NCI-H774 (cell line): Measurements from ENCODE around the gene SRP68.

ENCODE experiments used
- DNase-seq: peaks from one replicate; lab custom pipeline; 2025; lab: John Stamatoyannopoulos, UW

SRP68 gene

DNA sequence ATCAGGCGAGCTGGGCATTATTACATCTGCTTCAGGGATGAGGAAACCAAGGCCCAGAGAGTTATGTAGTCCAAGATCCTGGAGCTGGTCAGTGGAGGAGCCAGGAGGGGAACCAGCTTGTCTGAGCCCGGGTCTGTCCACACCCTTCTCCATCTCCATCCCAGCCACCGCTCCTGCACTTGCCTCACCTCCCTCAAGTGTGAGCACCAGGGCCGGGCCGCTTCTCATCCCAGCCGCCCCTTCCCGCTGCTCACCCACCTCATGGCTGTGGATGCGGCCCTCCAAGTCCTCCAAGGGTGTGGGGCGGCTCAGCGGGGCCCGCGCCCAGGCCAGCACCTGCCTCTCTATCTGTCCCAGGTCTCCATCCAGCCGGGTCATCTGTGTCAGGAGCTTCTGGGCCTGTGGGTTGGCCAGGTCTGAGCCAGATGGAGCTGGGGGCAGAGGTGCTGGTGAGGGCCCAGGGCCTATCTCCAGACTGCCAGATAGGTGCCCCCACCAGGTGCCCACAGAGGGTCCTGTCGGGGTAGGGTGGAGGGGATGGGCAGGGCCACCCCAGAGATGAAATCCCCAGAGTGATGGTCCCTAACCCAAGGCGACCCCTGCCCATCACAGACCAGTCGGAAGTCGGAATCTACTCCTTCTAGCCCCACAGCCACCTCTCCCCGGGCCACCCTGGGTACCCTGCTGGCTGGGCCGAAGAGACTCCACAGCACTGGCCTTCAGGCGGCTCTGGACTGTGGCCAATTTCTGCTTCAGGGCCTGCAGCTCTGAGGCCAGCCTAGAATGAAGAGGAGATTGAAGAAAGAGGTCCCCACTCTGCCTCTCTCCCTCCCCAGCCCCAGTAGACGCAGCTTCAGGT, 54.6 kb downstream of the SRP68 start:
- no peak for DNase-seq

GRCh38 chr17:76014925-76015261, 57.4 kb downstream of the SRP68 start:
- peak; percentile 88 for DNase-seq

DNA sequence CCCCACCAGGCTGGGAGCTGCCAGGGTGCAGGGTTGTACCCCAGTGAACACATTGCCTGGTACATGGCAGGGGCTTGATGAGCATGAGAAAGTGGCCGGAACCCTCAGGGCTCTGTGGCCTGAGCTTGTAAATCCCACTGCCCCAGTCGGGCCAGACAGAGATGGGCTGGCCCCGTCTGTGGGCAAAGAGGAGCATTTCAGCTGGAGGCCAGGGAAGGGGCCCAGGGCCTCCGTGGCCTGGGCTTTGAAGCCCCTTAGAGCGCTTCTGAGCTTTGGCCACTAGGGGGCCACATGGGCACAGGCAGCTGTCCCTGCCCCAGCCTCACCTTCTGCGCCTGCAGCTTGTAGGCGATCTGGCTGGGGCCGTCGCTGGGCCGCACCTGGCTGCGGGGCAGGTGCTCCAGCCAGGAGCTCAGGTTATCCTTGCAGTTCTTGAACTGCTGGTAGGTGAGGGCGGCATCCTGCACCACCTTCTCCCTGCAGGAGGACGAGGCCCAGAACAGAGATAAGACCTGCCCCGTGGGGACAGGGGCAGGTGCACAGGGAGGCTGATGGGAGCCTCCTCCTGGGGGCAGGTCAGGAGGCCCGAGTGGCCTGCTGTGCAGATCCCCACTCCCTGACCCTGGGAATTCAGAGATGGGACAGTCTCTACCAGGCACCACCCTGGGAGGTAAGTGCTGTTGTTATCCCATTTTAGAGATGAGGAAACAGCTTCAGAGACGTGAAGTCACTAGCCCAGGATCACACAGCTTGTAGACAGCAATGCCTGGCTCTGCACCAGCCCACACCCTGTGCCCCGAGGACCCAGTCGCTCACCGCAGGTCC, 58.0 kb downstream of the SRP68 start:
- DNase-seq, result peak; percentile 95

- DNase-seq, result no peak
Measured at GRCh38 chr17:76013377-76013932, 58.9 kb downstream of the SRP68 start.

DNA sequence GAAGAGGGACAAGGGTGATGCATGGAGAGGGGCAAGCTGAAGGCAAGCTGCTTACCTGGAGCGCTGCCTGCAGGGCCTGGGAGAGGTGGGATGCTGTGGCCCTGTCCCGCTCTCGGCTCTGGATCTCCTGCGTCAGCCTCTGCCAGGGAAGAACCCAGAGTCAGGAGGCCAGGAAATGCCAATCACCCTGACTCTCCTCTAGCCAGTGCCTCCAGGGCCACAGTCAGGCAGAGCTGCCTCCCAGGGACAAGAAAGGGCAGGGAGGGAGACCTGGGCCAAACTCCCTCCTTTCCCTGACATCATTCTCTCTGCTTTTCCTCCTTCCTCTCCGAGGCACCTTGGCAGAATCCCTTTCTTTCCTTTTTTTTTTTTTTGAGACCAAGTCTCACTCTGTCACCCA, 60.4 kb downstream of the SRP68 start:
- no peak for DNase-seq

GRCh38 chr17:76009969-76010661, 62.2 kb downstream of the SRP68 start:
- no peak for DNase-seq

- no peak for DNase-seq
Measured at GRCh38 chr17:76009447-76009846, 62.9 kb downstream of the SRP68 start.

GRCh38 chr17:76008630-76009425, 63.5 kb downstream of the SRP68 start:
- no peak for DNase-seq

DNA sequence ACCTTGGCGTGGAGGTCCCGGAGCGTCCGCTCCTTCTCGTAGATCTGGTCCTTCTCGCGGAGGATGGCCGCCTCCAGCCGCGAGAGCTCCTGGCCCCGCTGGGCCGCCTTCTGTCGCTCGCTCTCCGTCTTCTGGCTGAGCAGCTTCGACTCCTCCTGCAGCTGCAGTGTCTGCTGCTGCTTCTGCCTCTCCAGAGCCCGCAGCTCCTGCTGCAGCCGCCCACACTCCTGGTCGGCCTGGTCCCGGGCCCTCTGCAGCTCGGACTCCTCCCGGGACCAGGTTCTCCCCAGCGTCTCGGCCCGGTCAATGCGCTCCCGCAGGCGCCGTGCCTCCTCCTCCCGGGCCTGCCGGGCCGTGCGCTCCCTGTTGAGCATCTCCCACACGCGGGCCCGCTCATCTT, 64.1 kb downstream of the SRP68 start:
- no peak for DNase-seq

- no peak for DNase-seq
Measured at GRCh38 chr17:76007850-76008165, 64.5 kb downstream of the SRP68 start.

DNA sequence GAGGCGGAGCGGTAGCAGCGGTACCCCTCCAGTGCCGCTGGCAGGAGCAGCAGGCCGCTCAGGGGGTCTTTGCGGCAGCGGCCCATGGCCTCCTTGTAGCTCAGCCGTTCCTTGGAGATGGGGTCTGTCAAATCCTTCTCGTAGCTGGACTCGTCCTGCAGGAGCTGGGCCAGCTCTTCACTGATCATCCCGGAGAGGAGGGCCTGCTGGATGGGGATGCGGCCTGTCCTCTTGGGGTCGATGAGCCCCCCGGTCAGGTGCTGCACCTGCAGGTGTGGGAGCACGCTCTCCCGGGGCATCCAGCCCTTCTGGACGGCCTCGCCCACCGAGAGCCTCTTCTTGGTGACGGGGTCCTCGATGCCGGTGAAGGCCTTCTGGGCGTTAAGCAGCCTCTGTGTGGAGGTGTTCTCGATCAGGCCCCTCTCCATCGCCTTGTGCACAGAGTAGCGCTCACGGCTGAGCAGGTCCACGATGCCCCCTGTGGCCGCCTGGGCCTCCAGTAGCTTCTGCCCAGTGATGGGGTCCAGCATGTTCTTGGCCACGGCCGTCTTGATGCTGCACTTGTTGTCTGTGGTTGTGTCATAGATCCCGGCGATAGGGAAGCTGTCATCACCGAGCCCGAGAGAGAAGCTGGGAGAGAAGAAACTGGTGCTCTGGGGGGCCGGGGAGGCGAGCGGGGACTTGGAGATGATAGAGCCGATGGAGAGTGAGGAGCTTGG, 65.0 kb downstream of the SRP68 start:
- DNase-seq, result no peak

- peak; percentile 64 for DNase-seq
Measured at GRCh38 chr17:76005263-76006149, 66.8 kb downstream of the SRP68 start.

DNA sequence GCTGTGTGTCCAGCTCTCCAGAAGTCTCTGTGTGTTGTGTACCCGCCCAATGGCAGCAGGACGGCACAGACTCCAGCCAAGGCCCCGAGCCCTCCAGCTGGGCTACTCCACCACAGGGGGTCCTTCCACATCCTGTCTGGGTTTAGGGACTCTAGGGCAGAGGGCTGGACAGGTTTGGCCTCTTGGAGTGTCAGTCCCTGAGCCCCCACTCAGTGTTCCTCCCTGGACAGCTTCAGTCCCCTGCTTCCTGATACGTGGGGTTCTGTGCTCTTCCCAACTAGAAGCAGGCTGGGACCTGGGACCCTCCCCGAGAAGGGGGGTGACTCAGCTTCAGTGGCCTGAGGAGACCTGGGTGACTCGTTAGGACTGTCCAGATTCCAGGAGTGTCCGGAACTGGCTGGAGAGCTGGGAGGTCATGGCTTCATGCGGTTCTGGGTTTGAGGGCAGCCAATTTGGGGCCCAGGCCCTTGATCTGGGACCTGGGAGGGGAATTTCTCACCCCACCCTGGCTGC, 67.5 kb downstream of the SRP68 start:
- no peak for DNase-seq

DNA sequence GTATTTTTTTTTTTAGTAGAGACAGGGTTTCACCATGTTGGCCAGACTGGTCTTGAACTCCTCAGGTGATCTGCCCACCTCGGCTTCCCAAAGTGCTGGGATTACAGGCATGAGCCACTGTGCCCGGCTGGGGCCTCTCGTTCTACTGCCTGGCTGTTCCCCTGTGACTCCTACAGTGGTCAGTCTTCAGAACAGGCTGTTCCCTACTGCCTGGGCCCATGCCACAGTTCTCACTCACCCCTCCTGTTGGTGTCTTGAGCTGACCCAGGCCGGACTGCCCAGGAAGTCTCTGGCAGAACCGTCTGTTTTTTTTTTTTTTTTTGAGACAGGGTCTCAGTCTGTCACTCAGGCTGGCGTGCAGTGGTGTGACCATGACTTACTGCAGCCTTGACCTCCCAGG, 68.4 kb downstream of the SRP68 start:
- no peak for DNase-seq

GRCh38 chr17:76002100-76002499, 70.2 kb downstream of the SRP68 start:
- DNase-seq, result no peak

DNA sequence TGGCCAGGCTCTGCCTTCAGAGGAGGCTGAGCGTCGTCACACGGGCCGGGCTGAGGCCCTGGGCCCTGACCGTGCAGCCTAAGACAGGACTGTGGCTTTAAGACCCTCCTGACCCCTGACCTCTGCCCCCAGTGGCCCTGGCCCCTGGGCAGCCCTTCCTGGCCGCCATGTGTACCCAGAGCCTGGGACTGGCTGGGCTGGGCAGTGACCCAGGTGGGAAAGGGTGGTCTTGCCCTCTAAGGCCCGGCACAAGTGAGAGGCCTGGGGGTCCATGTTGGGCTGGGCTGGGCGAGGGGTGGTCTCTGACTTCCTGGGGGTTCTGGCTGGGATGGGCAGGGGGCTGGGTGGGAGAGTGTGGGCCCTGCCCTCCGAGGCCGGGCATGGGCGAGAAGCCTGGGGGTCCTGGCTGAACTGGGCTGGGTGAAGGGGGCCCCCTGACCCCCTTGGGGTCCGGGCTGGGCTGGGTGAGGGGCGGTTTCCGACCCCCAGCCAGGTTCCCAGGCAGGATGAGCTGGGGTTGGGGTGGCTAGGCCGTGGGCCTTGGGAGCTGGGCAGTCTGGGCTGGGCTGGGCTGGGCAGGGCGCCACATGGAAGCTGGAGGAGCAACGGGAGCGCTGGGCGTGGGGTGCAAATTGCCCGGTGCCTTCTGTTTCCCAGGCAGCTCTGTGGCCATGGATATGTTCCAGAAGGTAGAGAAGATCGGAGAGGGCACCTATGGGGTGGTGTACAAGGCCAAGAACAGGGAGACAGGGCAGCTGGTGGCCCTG, 71.4 kb downstream of the SRP68 start, which contains the start of gene CDK3:
Gene CDK3, plus strand, starts transcription at position 101 of the 767 bp plus-strand sequence. Its CDS starts 571 bp downstream, at position 672.
- no peak for DNase-seq

DNA sequence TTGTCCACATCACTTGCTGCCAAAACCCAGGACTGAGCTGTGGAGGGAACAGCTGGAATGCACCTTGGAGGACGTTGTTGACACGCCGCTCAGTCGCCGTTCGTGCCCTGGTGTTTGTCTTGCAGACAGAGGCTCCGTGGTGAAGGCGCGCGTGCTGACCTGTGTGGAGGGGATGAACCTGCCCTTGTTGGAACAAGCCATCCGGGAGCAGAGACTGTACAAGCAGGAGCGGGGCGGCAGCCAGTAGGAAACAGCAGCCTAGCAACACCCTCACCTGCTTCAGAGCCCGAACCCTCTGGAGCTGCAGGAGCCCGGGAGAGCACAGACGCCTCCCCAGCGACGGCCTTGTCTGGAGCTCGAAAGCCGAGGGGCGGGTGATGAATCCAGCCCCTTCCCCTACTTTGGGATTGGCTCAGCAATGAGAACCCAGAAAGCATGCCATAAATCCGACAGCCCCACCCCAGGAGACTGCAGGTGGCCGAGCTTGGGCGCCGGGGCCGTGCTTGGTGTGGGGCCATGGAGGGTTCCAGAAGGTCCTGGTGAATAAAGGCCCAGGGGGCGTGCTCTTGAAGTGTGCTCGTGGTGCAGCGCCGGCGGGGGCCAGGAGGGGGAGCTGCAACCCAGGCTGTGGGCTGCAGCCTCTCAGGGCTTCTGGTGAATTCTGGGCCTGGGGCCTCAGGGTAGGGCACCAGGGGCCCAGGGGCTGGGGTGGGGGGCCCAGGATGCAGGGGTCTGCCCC, 72.1 kb downstream of the SRP68 start:
- DNase-seq, result peak; percentile 4

- DNase-seq, result no peak
Measured at GRCh38 chr17:75998327-75998795, 74.0 kb downstream of the SRP68 start.
